ENCODE data around the gene HOXA2. TPM values are rescaled to one million over a fixed set of nuclear protein-coding genes. Genes with fewer than 3 reads are reported as not detected.

HOXA2 gene
- total RNA-seq, 2 experiments from 2014 or later: 0.25 to 0.42 TPM

DNA sequence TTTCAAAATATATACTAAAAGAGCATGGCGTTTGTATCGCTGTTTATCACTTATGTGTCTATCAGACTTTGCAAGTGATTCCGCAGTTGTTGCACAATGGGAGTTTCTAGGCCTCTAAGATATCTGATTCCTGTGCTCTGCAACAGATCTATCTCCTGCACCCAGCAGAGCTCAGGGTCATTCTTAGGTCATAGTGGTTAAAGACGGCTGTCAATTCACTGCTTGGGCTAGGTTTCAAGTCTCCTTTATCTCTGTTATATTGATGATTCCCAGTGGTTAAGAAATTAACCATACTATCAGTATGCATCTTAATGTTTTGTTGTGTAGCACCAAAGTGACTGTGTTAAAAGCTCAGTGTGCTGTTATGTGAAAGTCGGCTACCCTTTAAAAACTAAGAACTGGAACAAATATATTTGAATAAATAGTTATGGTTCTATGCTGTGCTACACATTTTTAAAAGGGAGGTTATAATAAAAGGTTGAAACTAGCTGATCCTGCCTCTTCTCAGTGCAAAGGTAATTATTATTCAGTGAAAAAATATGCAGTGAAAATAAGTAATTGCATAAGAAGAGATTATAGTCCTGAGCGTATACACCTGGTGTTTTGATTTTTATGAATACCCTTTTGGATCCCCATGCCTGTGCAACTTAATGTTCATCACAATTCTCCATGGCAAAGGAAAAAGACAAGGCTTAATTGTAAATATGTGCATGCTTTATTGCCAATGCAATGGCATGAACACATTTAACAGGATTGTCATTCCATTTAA lies 30.7 kb downstream of the HOXA2 start:
- Histone ChIP-seq H3K27ac (ENCODE audit: low read depth, low read length, poor library complexity, severe bottlenecking) (no peak overlapping the region), H3K4me2 (ENCODE audit: low read length) (no peak overlapping the region), H3K79me2 (ENCODE audit: insufficient read depth, low read depth, low read length) (no peaks in the 10 kb centered on the region), H3K4me3 (ENCODE audit: low read depth, low read length, poor library complexity, severe bottlenecking) (no peak overlapping the region), H3K9me2 (ENCODE audit: insufficient read depth, low read length) (no peaks in the 10 kb centered on the region), H4K20me1 (ENCODE audit: insufficient read depth, low read length) (no peaks in the 10 kb centered on the region), H2AFZ (ENCODE audit: low read length) (no peak overlapping the region), H3K4me1 (ENCODE audit: insufficient read depth, low read length, poor library complexity, severe bottlenecking) (no peaks in the 10 kb centered on the region), H3K9me3 (ENCODE audit: low read length) (no peaks in the 10 kb centered on the region; the same call in 1 of the 2 replicates), H3K36me3 (ENCODE audit: insufficient read depth, low read length) (no peaks in the 10 kb centered on the region)
- BruUV-seq (replicated peaks): no TSS peak
- ChIA-PET CTCF (ENCODE audit: unreplicated experiment) (no interaction called here), POLR2A (interaction anchor here (0.5 to 0.6 kb wide), 4 partner anchors 10 to 379 kb away, joined by 3 read pairs; no protein-coding TSS in a partner anchor)
- DNase-seq (ENCODE audit: low spot score): no peak
- intact Hi-C loops (cut with micrococcal nuclease; ENCODE audit: unreplicated experiment): no loop called here
- no peak for TF ChIP-seq EZH2phosphoT487 (IDR thresholded peaks at IDR 0.05; ENCODE audit: borderline replicate concordance, low read depth, low read length)
- TF ChIP-seq, protein P1, sequence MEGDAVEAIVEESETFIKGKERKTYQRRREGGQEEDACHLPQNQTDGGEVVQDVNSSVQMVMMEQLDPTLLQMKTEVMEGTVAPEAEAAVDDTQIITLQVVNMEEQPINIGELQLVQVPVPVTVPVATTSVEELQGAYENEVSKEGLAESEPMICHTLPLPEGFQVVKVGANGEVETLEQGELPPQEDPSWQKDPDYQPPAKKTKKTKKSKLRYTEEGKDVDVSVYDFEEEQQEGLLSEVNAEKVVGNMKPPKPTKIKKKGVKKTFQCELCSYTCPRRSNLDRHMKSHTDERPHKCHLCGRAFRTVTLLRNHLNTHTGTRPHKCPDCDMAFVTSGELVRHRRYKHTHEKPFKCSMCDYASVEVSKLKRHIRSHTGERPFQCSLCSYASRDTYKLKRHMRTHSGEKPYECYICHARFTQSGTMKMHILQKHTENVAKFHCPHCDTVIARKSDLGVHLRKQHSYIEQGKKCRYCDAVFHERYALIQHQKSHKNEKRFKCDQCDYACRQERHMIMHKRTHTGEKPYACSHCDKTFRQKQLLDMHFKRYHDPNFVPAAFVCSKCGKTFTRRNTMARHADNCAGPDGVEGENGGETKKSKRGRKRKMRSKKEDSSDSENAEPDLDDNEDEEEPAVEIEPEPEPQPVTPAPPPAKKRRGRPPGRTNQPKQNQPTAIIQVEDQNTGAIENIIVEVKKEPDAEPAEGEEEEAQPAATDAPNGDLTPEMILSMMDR (conservative IDR thresholded peaks at IDR 0.05; ENCODE audit: low read length): no peak

DNA sequence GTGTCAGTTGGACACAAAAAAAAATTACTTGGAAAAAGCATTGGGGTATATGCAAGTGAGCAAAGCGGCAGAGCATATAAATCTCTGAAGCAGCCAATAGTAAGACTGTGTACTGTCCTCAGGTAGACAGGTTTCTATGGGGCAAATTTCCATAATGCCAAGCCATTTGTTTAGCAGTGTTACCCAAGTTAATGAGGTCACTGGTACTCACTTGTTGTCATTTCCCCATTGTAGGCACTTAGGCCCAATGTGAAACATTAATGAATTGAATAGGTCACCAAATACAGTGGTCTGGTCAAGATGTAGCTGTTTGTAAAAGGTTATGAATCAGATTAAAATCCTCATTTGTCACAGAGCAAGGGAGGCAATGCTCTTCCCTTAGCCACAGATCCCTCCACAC lies 34.2 kb downstream of the HOXA2 start:
- TF ChIP-seq EZH2phosphoT487 (IDR thresholded peaks at IDR 0.05; ENCODE audit: borderline replicate concordance, low read depth, low read length): no peak
- TF ChIP-seq, protein P1 (conservative IDR thresholded peaks at IDR 0.05; ENCODE audit: low read length): no peak
- Histone ChIP-seq H3K4me2 (ENCODE audit: low read length) (no peak overlapping the region), H2AFZ (ENCODE audit: low read length) (no peak overlapping the region), H3K4me1 (ENCODE audit: insufficient read depth, low read length, poor library complexity, severe bottlenecking) (no peaks in the 10 kb centered on the region), H3K27ac (ENCODE audit: low read depth, low read length, poor library complexity, severe bottlenecking) (no peak overlapping the region), H3K36me3 (ENCODE audit: insufficient read depth, low read length) (no peaks in the 10 kb centered on the region), H3K79me2 (ENCODE audit: insufficient read depth, low read depth, low read length) (no peaks in the 10 kb centered on the region), H3K9me3 (ENCODE audit: low read length) (no peaks in the 10 kb centered on the region), H3K4me3 (ENCODE audit: low read depth, low read length, poor library complexity, severe bottlenecking) (no peak overlapping the region), H3K9me2 (ENCODE audit: insufficient read depth, low read length) (no peaks in the 10 kb centered on the region), H4K20me1 (ENCODE audit: insufficient read depth, low read length) (no peaks in the 10 kb centered on the region)
- ChIA-PET POLR2A (interaction anchor here (0.7 kb wide), 1 partner anchor 493 kb away, joined by 3 read pairs; no protein-coding TSS in a partner anchor), CTCF (ENCODE audit: unreplicated experiment) (no interaction called here)
- intact Hi-C loops (cut with micrococcal nuclease; ENCODE audit: unreplicated experiment): no loop called here
- DNase-seq (ENCODE audit: low spot score): no peak
- BruUV-seq (replicated peaks): no TSS peak

DNA sequence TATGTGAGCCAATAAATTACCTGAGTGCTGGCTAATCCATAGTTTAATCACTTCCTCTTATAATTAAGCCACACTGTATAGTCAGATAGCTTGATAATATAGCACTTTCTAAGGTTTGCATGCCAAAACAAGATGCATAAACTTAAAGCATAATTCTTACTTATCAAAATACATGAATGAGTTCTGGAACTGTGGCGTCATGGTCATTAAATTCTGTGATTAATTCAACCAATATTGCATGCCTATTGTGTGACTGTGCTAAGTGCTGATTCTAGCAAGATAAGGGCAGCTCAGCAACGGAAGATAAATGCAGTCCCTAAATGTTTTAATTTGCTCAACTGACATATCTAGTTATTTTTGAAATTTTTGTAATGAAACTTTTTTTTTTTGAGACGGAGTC lies 36.3 kb downstream of the HOXA2 start:
- intact Hi-C loops (cut with micrococcal nuclease; ENCODE audit: unreplicated experiment): no loop called here

More for the DNA sequence above, 36.3 kb downstream of the HOXA2 start:
- Histone ChIP-seq H3K79me2 (ENCODE audit: insufficient read depth, low read depth, low read length) (no peaks in the 10 kb centered on the region), H3K27ac (ENCODE audit: low read depth, low read length, poor library complexity, severe bottlenecking) (no peak overlapping the region), H3K4me1 (ENCODE audit: insufficient read depth, low read length, poor library complexity, severe bottlenecking) (no peaks in the 10 kb centered on the region), H3K4me3 (ENCODE audit: low read depth, low read length, poor library complexity, severe bottlenecking) (no peak overlapping the region), H3K4me2 (ENCODE audit: low read length) (no peak overlapping the region), H2AFZ (ENCODE audit: low read length) (no peak overlapping the region), H4K20me1 (ENCODE audit: insufficient read depth, low read length) (no peaks in the 10 kb centered on the region), H3K9me2 (ENCODE audit: insufficient read depth, low read length) (no peaks in the 10 kb centered on the region), H3K9me3 (ENCODE audit: low read length) (no peaks in the 10 kb centered on the region), H3K36me3 (ENCODE audit: insufficient read depth, low read length) (no peaks in the 10 kb centered on the region)
- ChIA-PET CTCF (ENCODE audit: unreplicated experiment) (no interaction called here), POLR2A (interaction anchor here (0.6 to 1.2 kb wide), 2 partner anchors 16 to 459 kb away, joined by 3 to 4 read pairs; no protein-coding TSS in a partner anchor)
- no TSS peak for BruUV-seq (replicated peaks)
- DNase-seq (ENCODE audit: low spot score): no peak
- TF ChIP-seq EZH2phosphoT487 (IDR thresholded peaks at IDR 0.05; ENCODE audit: borderline replicate concordance, low read depth, low read length): no peak
- TF ChIP-seq, protein P1 (conservative IDR thresholded peaks at IDR 0.05; ENCODE audit: low read length): no peak

Measured in OCI-LY7 (cell line).